ENCODE measurements around the gene IPMK. TPM values are rescaled to one million over a fixed set of nuclear protein-coding genes. Genes with fewer than 3 reads are reported as not detected.

IPMK gene
- total RNA-seq, 1 donor from 2014 or later = 6.8 TPM

Other genes with a start within 250 kb of the IPMK start
- 41.4 and 55.8 TPM in 2 replicates for gene CISD1, start 1.3 kb upstream of the IPMK start, total RNA-seq (ENCODE audit: low replicate concordance)
- gene UBE2D1, start 67.1 kb upstream of the IPMK start, total RNA-seq (ENCODE audit: low replicate concordance) = 34.2 and 40.5 TPM in 2 replicates
- gene TFAM, start 117.5 kb upstream of the IPMK start, total RNA-seq (ENCODE audit: low replicate concordance) = 64.8 and 67.7 TPM in 2 replicates
- gene BICC1, start 245.0 kb upstream of the IPMK start, total RNA-seq (ENCODE audit: low replicate concordance) = 8.6 and 15.2 TPM in 2 replicates

All from type B pancreatic cell (in vitro differentiated cells).